Testis (tissue), 2 donors: ENCODE results near the gene EBI3.

Experiments used
- POLR2A ChIP-seq: fragments of 450-650 bp; IDR thresholded peaks from one replicate; pipeline ENCODE4 v1.6.1; 2017; ENCODE audit warnings: antibody characterized with exemption, mild to moderate bottlenecking, moderate library complexity
- TF ChIP-seq, protein P1 (sequence below), 3 experiments: fragments of 450-650 bp in 2 of 3; fragments of 200-600 bp in 1 of 3; sonication (generic) in 1 of 3; IDR thresholded peaks; one replicate each; pipeline ENCODE4 v1.5.1; 2016 to 2019; ENCODE audit warnings: antibody characterized with exemption in 3 of 3, mild to moderate bottlenecking in 2 of 3, moderate library complexity in 1 of 3

DNA sequence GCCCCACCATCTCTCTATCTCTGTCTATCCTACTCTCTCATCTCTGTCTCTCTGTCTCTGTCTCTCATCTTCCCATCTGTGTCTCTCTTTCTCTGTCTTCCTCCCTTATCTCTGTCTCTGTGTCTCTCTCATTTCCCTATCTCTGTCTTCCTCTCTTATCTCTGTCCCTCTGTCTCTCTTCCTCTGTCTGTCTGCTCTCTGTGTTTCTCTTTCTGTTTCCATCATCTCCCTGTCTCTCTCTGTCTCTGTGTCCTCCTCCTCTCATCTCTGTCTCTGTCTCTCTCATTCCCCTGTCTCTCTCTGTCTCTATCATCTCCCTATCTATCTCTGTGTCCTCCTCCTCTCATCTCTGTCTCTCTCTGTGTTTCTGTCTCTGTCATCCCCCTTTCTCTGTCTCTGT, 1.6 kb upstream of the EBI3 start:
- TF ChIP-seq, protein P1, sequence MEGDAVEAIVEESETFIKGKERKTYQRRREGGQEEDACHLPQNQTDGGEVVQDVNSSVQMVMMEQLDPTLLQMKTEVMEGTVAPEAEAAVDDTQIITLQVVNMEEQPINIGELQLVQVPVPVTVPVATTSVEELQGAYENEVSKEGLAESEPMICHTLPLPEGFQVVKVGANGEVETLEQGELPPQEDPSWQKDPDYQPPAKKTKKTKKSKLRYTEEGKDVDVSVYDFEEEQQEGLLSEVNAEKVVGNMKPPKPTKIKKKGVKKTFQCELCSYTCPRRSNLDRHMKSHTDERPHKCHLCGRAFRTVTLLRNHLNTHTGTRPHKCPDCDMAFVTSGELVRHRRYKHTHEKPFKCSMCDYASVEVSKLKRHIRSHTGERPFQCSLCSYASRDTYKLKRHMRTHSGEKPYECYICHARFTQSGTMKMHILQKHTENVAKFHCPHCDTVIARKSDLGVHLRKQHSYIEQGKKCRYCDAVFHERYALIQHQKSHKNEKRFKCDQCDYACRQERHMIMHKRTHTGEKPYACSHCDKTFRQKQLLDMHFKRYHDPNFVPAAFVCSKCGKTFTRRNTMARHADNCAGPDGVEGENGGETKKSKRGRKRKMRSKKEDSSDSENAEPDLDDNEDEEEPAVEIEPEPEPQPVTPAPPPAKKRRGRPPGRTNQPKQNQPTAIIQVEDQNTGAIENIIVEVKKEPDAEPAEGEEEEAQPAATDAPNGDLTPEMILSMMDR (IDR thresholded peaks at IDR 0.05), result no peak
- TF ChIP-seq POLR2A, result no peak
